Stimulated activated CD8-positive, alpha-beta memory T cell treated with anti-CD3 and anti-CD28 coated beads, Interleukin-7, amount 100 ng/mL, for 24 hours (primary cell): Measurements from ENCODE around the gene OCEL1.
A peak's percentile ranks its signal among the peaks of the same experiment; 100 is the strongest.
"Not testable (repeated sequence)": the region's sequence is repeated elsewhere in the genome, so short reads cannot be mapped to it uniquely, and the experiment has no call there.

ENCODE experiments used
- DNase-seq: peaks from one replicate; pipeline ENCODE4 v3.0.0-alpha.2; 2020; ENCODE audit warnings: low read depth

OCEL1 gene

GRCh38 chr19:17226002-17226933 is at the start of gene OCEL1:
TSS of gene OCEL1 (plus strand) at chr19:17226226. CDS start at chr19:17226248, 22 bp downstream.
- DNase-seq, result peak; percentile 96

GRCh38 chr19:17178291-17178690 is 47.7 kb upstream of the OCEL1 start:
- DNase-seq, result no peak

- no peak for DNase-seq
These were observed 44.9 kb upstream of the OCEL1 start for GRCh38 chr19:17180997-17181702.

- DNase-seq, result peak; percentile 4
These were observed 42.7 kb upstream of the OCEL1 start for GRCh38 chr19:17183271-17183761.

- DNase-seq, result no peak
These were observed 42.1 kb upstream of the OCEL1 start for GRCh38 chr19:17183858-17184321.

GRCh38 chr19:17184371-17184841 is 41.6 kb upstream of the OCEL1 start:
- DNase-seq, result peak; percentile 12

GRCh38 chr19:17185590-17185989 is 40.4 kb upstream of the OCEL1 start:
- no peak for DNase-seq

GRCh38 chr19:17191736-17192135 is 34.3 kb upstream of the OCEL1 start:
- DNase-seq, result not testable (repeated sequence)

GRCh38 chr19:17192751-17193150 is 33.3 kb upstream of the OCEL1 start:
- no peak for DNase-seq

- DNase-seq, result no peak
These were observed 31.4 kb upstream of the OCEL1 start for GRCh38 chr19:17194608-17195007.

- no peak for DNase-seq
These were observed 30.9 kb upstream of the OCEL1 start for GRCh38 chr19:17195106-17195505.

- no peak for DNase-seq
These were observed 29.4 kb upstream of the OCEL1 start for GRCh38 chr19:17196610-17197009.

- DNase-seq, result no peak
These were observed 28.4 kb upstream of the OCEL1 start for GRCh38 chr19:17197666-17198065.

- DNase-seq, result no peak
These were observed 25.5 kb upstream of the OCEL1 start for GRCh38 chr19:17200408-17201079.

- no peak for DNase-seq
These were observed 23.8 kb upstream of the OCEL1 start for GRCh38 chr19:17202249-17202648.

- no peak for DNase-seq
These were observed 23.3 kb upstream of the OCEL1 start for GRCh38 chr19:17202713-17203112.

- DNase-seq, result no peak
These were observed 20.5 kb upstream of the OCEL1 start for GRCh38 chr19:17205237-17206140.

- no peak for DNase-seq
These were observed 19.1 kb upstream of the OCEL1 start for GRCh38 chr19:17206736-17207581.

- DNase-seq, result peak; percentile 27
These were observed 16.6 kb upstream of the OCEL1 start for GRCh38 chr19:17209126-17210036.
